ENCODE results near the gene PRLH. TPM values are rescaled to one million over a fixed set of nuclear protein-coding genes. Genes with fewer than 3 reads are reported as not detected.
"Not testable (repeated sequence)": the region's sequence is repeated elsewhere in the genome, so short reads cannot be mapped to it uniquely, and the experiment has no call there.

PRLH gene
- total RNA-seq, 1 experiment from 2014 or later: not detected

- DNase-seq (ENCODE audit: low read depth): peak; percentile 81
Measured at GRCh38 chr2:237600205-237600846, 34.0 kb downstream of the PRLH start.

GRCh38 chr2:237601453-237602116, 35.2 kb downstream of the PRLH start:
- no peak for DNase-seq (ENCODE audit: low read depth)

DNA sequence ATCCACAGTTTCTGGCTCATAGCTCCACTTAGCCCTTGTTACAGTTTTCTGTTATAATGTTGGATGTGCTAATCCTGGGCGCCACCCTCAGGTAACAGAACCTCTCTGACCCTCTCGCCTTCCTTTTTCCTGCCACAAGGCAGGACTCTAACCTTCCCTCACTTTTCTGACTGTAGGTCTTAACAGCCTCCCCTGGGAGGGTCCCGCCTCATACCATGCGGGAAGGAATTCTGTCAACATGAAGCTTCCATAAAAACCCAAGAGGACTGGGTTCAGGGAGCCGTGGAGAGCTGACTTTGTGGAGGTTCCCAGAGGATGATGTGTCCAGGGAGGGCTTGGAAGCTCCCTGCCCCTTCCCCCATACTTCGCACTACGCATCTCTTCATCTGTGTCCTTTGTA, 36.0 kb downstream of the PRLH start:
- no peak for DNase-seq (ENCODE audit: low read depth)

- DNase-seq (ENCODE audit: low read depth): no peak
Measured at GRCh38 chr2:237603049-237603717, 36.8 kb downstream of the PRLH start.

DNA sequence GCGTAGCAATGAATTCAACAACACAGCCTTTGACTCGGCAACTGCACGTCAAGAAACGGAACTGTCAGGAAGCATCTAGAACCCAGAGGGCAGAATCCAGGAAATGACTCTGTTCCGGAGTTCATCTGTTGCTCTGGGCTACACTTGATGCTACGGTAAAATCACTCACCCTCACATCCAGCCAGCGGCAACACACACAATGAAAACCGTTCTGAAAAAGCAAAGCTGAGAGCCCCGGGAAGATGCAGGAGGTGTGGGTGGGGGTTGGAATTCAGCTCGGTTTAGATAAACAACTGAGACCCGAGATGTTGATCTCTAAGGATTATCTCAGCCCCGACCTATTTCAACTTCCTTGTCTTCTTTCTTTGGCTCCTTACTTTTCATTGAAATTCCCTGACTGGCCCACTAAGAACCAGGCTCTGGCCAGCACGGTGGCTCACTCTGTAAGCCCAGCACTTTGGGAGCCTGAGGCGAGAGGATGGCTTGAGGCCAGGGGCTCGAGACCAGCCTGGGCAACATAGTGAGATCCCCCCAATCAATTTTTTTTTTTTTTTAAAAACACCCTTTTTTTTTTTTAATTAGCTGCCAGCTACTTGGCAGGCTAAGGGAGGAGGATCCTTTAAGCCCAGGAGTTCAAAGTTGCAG, 37.5 kb downstream of the PRLH start:
- DNase-seq (ENCODE audit: low read depth): peak; percentile 94

DNA sequence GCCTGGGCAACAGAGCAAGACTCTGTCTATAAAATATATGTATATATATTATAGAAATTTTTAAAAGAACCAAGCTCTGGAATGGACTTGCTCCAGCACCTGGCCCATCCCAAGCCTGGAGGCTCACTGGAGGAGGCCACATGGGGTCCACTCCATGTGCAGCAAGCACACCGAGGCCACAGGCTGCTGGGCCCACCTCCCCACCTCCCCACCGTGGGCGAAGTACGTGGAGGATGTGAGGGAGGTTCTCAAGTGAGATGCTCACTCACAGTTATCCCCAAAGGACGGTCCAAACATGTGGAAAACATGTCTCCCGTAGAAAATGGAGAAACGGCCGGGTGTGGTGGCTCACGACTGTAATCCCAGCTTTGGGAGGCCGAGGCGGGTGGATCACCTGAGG, 38.0 kb downstream of the PRLH start:
- no peak for DNase-seq (ENCODE audit: low read depth)

DNA sequence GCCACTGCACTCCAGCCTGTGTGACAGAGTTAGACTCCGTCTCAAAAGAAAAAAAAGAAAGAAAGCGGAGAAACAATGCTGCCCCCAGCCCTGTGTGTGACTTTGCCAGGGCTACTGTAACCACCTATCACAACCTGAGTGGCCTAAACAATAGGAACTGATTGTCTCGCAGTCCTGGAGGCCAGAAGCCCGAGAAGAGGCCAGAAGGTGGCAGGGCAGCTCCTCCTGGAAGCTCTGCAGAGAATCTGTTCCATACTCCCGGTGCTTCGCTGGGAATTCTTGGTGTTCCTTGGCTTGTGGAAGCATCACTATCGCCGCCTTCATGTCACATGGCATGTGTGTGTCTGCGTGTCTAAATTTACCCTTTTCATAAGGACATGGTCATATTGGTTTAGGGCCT, 38.6 kb downstream of the PRLH start:
- DNase-seq (ENCODE audit: low read depth): peak; percentile 62

GRCh38 chr2:237606522-237606921, 40.1 kb downstream of the PRLH start:
- DNase-seq (ENCODE audit: low read depth): not testable (repeated sequence)

DNA sequence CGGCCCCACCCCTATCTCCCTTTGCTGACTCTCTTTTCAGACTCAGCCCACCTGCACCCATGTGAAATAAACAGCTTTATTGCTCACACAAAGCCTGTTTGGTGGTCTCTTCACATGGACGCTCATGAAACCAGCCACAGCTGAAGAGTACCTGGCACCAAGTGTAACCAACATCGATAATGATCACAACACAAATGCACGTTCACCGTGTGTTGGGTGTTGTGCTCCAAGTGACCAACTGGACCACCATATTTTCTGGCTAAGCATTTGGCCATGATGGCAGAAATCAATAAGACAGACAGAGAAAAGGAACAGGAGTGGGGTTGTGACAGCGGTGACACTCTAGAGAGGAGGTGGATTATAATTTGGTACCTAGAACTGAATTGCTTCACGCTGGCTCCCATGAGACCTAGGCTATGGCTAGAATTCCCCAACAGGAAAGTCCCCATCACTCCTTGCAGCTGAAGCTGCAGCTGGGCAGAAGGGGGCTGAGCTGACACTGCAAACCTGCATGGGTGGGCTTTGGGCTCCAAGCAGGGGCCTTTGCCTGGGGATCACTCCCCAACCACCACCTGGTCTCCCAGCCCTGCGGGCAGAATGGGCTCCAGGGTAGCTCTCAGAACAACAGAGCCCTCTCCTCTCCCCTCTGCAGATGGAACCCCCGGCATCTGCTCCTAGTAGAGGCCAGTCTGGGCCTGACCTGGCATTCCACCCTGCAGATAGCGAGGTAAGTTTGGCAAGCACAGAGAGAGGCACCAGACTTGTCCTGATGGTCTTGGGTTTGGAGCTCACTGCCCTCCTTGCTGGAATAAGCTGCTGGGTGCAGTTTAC, 46.4 kb downstream of the PRLH start:
- DNase-seq (ENCODE audit: low read depth): no peak

- DNase-seq (ENCODE audit: low read depth): no peak
Measured at GRCh38 chr2:237613679-237614078, 47.3 kb downstream of the PRLH start.

DNA sequence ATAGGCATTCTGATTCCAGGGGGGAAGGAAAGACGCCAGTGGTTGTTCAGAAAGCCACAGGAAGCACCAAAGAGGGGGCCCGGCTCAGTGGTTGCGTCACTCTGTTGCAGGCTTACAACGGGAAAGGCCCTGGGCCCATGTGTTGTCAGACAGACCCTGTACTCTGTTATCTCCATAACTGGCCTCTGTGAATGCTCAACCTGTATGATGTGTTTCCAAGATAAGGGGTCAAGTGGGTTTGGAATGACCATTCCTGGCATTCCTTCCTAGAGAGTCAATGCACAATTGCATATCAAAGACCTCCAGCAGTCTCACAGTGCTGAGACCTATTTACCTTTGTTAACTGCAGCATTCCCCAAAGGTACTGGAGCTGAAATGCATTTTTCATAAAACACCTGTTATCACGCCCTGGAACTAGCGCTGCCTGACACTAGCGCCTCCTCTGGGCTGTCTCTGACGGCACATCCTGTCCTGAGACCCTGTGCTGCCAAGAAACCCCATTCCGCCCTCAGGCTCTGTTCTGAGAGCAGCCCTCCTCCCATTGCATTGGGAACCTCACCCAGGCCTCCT, 47.9 kb downstream of the PRLH start:
- DNase-seq (ENCODE audit: low read depth): peak; percentile 76

DNA sequence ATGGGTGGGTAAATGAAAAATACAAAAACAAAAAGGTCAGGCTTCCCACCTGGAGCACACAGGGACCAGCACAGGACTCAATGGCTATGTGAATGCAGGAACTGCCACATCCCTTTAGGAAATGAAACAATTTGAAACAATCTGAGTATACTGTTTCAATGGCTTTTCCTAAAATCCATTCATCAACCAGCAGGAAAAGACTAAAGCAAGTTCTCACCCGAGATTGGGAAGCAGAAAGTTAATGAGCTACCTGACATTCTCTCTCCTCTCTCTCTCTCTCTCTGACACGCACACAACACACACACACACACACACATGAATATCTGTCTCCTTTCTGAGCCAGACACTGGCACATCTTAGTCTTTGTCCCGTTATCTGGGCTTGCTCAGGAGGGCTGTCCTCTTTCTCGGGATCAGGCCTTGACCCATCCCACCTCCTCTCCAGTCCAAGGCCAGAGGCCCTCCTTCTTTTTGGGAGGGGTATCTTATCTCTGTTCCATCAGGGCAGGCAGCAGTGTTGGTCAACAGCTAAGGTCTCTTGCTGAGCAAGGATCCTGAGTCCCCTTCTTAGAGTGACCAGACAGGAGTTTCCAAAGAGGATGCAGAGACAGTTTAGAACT, 49.4 kb downstream of the PRLH start:
- no peak for DNase-seq (ENCODE audit: low read depth)

- no peak for DNase-seq (ENCODE audit: low read depth)
Measured at GRCh38 chr2:237616373-237616733, 50.0 kb downstream of the PRLH start.

Other genes starting within 250 kb of the PRLH start
- 3.6 and 4.1 TPM in 2 replicates for gene COL6A3, start 152.4 kb upstream of the PRLH start, total RNA-seq (2014; rRNA removed; shearing (Covaris generic))
- 121 and 159 TPM in 2 replicates for gene MLPH, start 79.3 kb upstream of the PRLH start, total RNA-seq (2014; rRNA removed; shearing (Covaris generic))
- 3.6 and 4.5 TPM in 2 replicates for gene RAB17, start 24.2 kb downstream of the PRLH start, total RNA-seq (2014; rRNA removed; shearing (Covaris generic))
- 48.1 and 57.7 TPM in 2 replicates for gene LRRFIP1, start 61.0 kb downstream of the PRLH start, total RNA-seq (2014; rRNA removed; shearing (Covaris generic))
- gene RBM44, start 232.2 kb downstream of the PRLH start, total RNA-seq (2014; rRNA removed; shearing (Covaris generic)): 0.88 and 1.7 TPM in 2 replicates